Astrocyte of the cerebellum (primary cell): ENCODE results near the gene EFEMP1.
"Not testable (repeated sequence)": the region's sequence is repeated elsewhere in the genome, so short reads cannot be mapped to it uniquely, and the experiment has no call there.

Experiments
- DNase-seq: peaks from one replicate; pipeline ENCODE4 v3.0.0-alpha.2; 2011; ENCODE audit warnings: low read depth
- H3K4me3 ChIP-seq: 2 replicates; pipeline ENCODE4 v1.5.1; 2011; ENCODE audit warnings: mild to moderate bottlenecking, low read depth, low read length, moderate library complexity
- CTCF ChIP-seq: IDR thresholded peaks from 2 replicates; pipeline ENCODE4 v1.5.1; 2012; ENCODE audit warnings: low read length, low read depth, moderate library complexity, mild to moderate bottlenecking; ENCODE audit errors: missing control alignments
- in situ Hi-C: cut with HindIII; loops from 2 replicates; pipeline ENCODE4 v1.10.0; 2017; ENCODE audit warnings: low sequenced_read_pairs

EFEMP1 gene

GRCh38 chr2:55843994-55844345 lies 79.6 kb downstream of the EFEMP1 start:
- TF ChIP-seq CTCF, result no peak
- no peak for DNase-seq
- H3K4me3 ChIP-seq, result no peak overlapping the region
- in situ Hi-C loops, result no loop called here

- no peak for TF ChIP-seq CTCF
- DNase-seq, result peak; percentile 52
- in situ Hi-C loops, result no loop called here
Observed at GRCh38 chr2:55843096-55843993, 80.2 kb downstream of the EFEMP1 start.

GRCh38 chr2:55842046-55842445 lies 81.5 kb downstream of the EFEMP1 start:
- no peak overlapping the region for H3K4me3 ChIP-seq
- DNase-seq, result no peak
- in situ Hi-C loops, result no loop called here
- TF ChIP-seq CTCF, result no peak

More at GRCh38 chr2:55843096-55843993, 80.2 kb downstream of the EFEMP1 start:
- H3K4me3 ChIP-seq, result no peak overlapping the region

GRCh38 chr2:55840460-55840859 lies 83.1 kb downstream of the EFEMP1 start:
- no peak for DNase-seq
- in situ Hi-C loops, result no loop called here
- no peak for TF ChIP-seq CTCF
- no peak overlapping the region for H3K4me3 ChIP-seq

GRCh38 chr2:55839182-55839819 lies 84.3 kb downstream of the EFEMP1 start:
- no peak for TF ChIP-seq CTCF
- no peak overlapping the region for H3K4me3 ChIP-seq
- in situ Hi-C loops, result no loop called here
- no peak for DNase-seq

GRCh38 chr2:55838653-55839052 lies 84.9 kb downstream of the EFEMP1 start:
- no peak overlapping the region for H3K4me3 ChIP-seq
- DNase-seq, result no peak
- in situ Hi-C loops, result no loop called here
- TF ChIP-seq CTCF, result no peak

- H3K4me3 ChIP-seq, DNase-seq, in situ Hi-C loops: not testable (repeated sequence)
Observed at GRCh38 chr2:55838117-55838516, 85.5 kb downstream of the EFEMP1 start.
